Measurements from ENCODE around the gene DAAM1.

DNA sequence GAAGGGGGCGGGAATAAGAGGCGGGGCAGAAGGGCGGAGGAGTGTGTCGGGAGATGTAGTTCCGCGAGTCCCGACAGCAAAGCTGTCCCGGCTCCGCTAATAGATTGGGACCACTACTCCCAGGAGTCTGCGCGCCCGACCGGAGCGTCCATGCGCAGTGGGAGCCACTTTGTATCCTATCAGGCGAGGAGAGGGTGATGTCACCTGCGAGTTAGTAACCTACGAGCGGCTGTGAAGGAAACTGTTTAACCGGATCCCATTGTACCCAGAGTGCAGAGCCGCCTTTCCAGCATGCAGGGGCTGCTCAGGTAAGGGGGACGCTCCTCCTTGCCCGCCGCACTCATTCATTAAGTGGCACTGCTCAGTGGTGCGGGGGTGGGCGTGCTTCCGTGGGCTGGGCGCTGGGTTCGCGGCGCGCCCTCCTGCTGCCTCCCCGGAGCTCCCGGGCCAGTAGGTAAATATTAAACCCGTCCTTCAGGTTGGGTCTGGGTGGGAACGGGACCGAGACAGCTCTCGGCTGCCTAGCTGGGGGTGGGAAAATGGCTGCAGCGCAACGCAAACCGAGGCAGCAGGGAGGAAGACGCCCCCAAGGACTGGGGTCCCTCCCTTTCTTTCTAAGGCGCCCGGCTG lies at the start of gene DAAM1:
- TF ChIP-seq CTCF (IDR thresholded peaks at IDR 0.05): no peak
- no peak for TF ChIP-seq EZH2 (IDR thresholded peaks at IDR 0.05)
- TF ChIP-seq EZH2phosphoT487 (IDR thresholded peaks at IDR 0.05): no peak
